H1 (cell line): ENCODE results near the gene MUSTN1. TPM values are rescaled to one million over a fixed set of nuclear protein-coding genes. Genes with fewer than 3 reads are reported as not detected.

Experiments
- CTCF ChIA-PET: fragments of 300-600 bp; sonication (Branson Sonifier 250); formaldehyde crosslinking; loops from one replicate; lab custom pipeline; 2021; ENCODE audit not compliant: partially characterized antibody; lab: Charles Lee
- POLR2A ChIA-PET: fragments of 300-600 bp; sonication (Branson Sonifier 250); formaldehyde crosslinking; loops from one replicate; lab custom pipeline; 2021; ENCODE audit warnings: inconsistent platforms; ENCODE audit not compliant: partially characterized antibody; lab: Charles Lee
- DNase-seq, 2 experiments: peaks; one replicate each; pipeline versions ENCODE4 v3.0.0 to v3.0.0-alpha.2; 2010 to 2022; ENCODE audit warnings: low spot score in 2 of 2, low read depth in 1 of 2, mixed read lengths in 1 of 2
- FAIRE-seq: peaks from 2 replicates; lab custom pipeline; 2011; peaks lifted over from hg19 to GRCh38; lab: Jason Lieb, UNC
- H2AFZ ChIP-seq: 2 replicates; pipeline ENCODE4 v1.8.1; 2012; ENCODE audit warnings: low read length, inconsistent platforms
- H2AK5ac ChIP-seq: 2 replicates; pipeline ENCODE4 v1.6.1; 2013; ENCODE audit warnings: low read depth, low read length
- H2BK120ac ChIP-seq: replicated peaks from 2 replicates; pipeline ENCODE3; 2013; ENCODE audit warnings: low read depth, low read length, inconsistent platforms
- H2BK12ac ChIP-seq: 2 replicates; pipeline ENCODE4 v1.6.1; 2013; ENCODE audit warnings: low read depth, low read length
- H2BK15ac ChIP-seq: 2 replicates; pipeline ENCODE4 v1.6.1; 2013; ENCODE audit warnings: low read length
- H2BK20ac ChIP-seq: 2 replicates; pipeline ENCODE4 v1.6.1; 2013; ENCODE audit warnings: low read length
- H2BK5ac ChIP-seq: 2 replicates; pipeline ENCODE4 v1.6.1; 2013; ENCODE audit warnings: low read depth, low read length
- H3K14ac ChIP-seq: 2 replicates; pipeline ENCODE4 v1.6.1; 2013; ENCODE audit warnings: inconsistent platforms; ENCODE audit not compliant: insufficient read length
- H3K18ac ChIP-seq: 2 replicates; pipeline ENCODE4 v1.6.1; 2013; ENCODE audit warnings: low read length; ENCODE audit errors: extremely low read depth
- H3K23ac ChIP-seq: 2 replicates; pipeline ENCODE4 v1.6.1; 2013; ENCODE audit warnings: inconsistent platforms; ENCODE audit not compliant: insufficient read length
- H3K23me2 ChIP-seq: 2 replicates; pipeline ENCODE4 v1.6.1; 2013; ENCODE audit warnings: low read depth, low read length
- H3K27ac ChIP-seq: 2 replicates; pipeline ENCODE4 v1.6.1; 2011; ENCODE audit warnings: low read depth, low read length, inconsistent platforms
- H3K27me3 ChIP-seq, 4 experiments: replicated peaks in 1 of 4; 1 replicate in 1 of 4; 2 replicates in 3 of 4; pipeline versions ENCODE4 v1.6.1 to v1.8.1; 2011 to 2013; ENCODE audit warnings: low read length in 3 of 4, mild to moderate bottlenecking in 3 of 4, inconsistent platforms in 2 of 4, mixed read lengths in 2 of 4, moderate library complexity in 1 of 4; ENCODE audit not compliant: control insufficient read depth in 3 of 4, insufficient read depth in 3 of 4; ENCODE audit errors: extremely low read depth in 1 of 4
- H3K36me3 ChIP-seq, 4 experiments: 2 replicates each; pipeline versions ENCODE4 v1.6.1 to v1.8.1; 2011 to 2013; ENCODE audit warnings: mild to moderate bottlenecking in 4 of 4, low read length in 3 of 4, moderate library complexity in 2 of 4, control low read depth in 1 of 4, inconsistent platforms in 1 of 4; ENCODE audit not compliant: insufficient read depth in 4 of 4, control insufficient read depth in 2 of 4
- H3K4ac ChIP-seq: replicated peaks from 2 replicates; pipeline ENCODE3; 2013; ENCODE audit warnings: low read length, low read depth, mixed read lengths, inconsistent platforms; ENCODE audit not compliant: insufficient read length
- H3K4me1 ChIP-seq, 4 experiments: replicated peaks in 1 of 4; 1 replicate in 1 of 4; 2 replicates in 3 of 4; pipeline versions ENCODE4 v1.6.1 to v1.8.1; 2011 to 2013; ENCODE audit warnings: low read length in 3 of 4, inconsistent platforms in 2 of 4, mixed read lengths in 1 of 4; ENCODE audit not compliant: insufficient read depth in 4 of 4, control insufficient read depth in 3 of 4
- H3K4me2 ChIP-seq, 2 experiments: 2 replicates each; pipeline versions ENCODE4 v1.6.1 to v1.8.1; 2011 to 2013; ENCODE audit warnings: low read depth in 2 of 2, low read length in 2 of 2, control low read depth in 1 of 2, inconsistent platforms in 1 of 2, mild to moderate bottlenecking in 1 of 2; ENCODE audit not compliant: insufficient read depth in 1 of 2
- H3K4me3 ChIP-seq, 4 experiments: fragments of 200-600, 300-600 bp in 1 of 4; sonication (generic), shearing (Covaris generic), sonication (Bioruptor Twin) in 1 of 4; 2 replicates each; pipeline versions ENCODE4 v1.5.1 to v1.8.1; 2011 to 2016; ENCODE audit warnings: low read length in 4 of 4, low read depth in 3 of 4, control low read depth in 2 of 4, inconsistent platforms in 2 of 4, mild to moderate bottlenecking in 2 of 4, mixed read lengths in 1 of 4, moderate library complexity in 1 of 4; ENCODE audit not compliant: insufficient read depth in 2 of 4; ENCODE audit errors: extremely low read depth in 1 of 4
- H3K56ac ChIP-seq: replicated peaks from 2 replicates; pipeline ENCODE3; 2013; ENCODE audit warnings: low read depth, mild to moderate bottlenecking, mixed read lengths, low read length, inconsistent platforms; ENCODE audit not compliant: insufficient read length
- H3K79me1 ChIP-seq: 2 replicates; pipeline ENCODE4 v1.6.1; 2013; ENCODE audit warnings: low read depth, low read length, control low read depth
- H3K79me2 ChIP-seq, 2 experiments: 2 replicates each; pipeline versions ENCODE4 v1.6.1 to v1.8.1; 2012 to 2013; ENCODE audit warnings: low read length in 2 of 2, mild to moderate bottlenecking in 2 of 2, inconsistent platforms in 1 of 2; ENCODE audit not compliant: insufficient read depth in 2 of 2, control insufficient read depth in 1 of 2
- H3K9ac ChIP-seq, 4 experiments: replicated peaks in 1 of 4; 1 replicate in 1 of 4; 2 replicates in 3 of 4; pipeline versions ENCODE4 v1.6.1 to v1.8.1; 2011 to 2013; ENCODE audit warnings: low read depth in 3 of 4, low read length in 3 of 4, control low read depth in 2 of 4, mild to moderate bottlenecking in 2 of 4, moderate library complexity in 2 of 4, inconsistent platforms in 1 of 4; ENCODE audit errors: extremely low read depth in 1 of 4
- H3K9me3 ChIP-seq, 2 experiments: 2 replicates each; pipeline versions ENCODE4 v1.6.1 to v1.8.1; 2012 to 2013; ENCODE audit warnings: mild to moderate bottlenecking in 2 of 2, moderate library complexity in 2 of 2, control low read depth in 1 of 2, inconsistent platforms in 1 of 2, low read depth in 1 of 2, low read length in 1 of 2, mixed read lengths in 1 of 2; ENCODE audit not compliant: insufficient read depth in 2 of 2
- H4K20me1 ChIP-seq, 2 experiments: replicated peaks in 1 of 2; 2 replicates each; pipeline versions ENCODE3 to v1.8.1; 2011 to 2013; ENCODE audit warnings: inconsistent platforms in 2 of 2, low read length in 2 of 2, mild to moderate bottlenecking in 1 of 2; ENCODE audit not compliant: insufficient read depth in 2 of 2, control insufficient read depth in 1 of 2
- H4K5ac ChIP-seq: 2 replicates; pipeline ENCODE4 v1.6.1; 2013; ENCODE audit warnings: low read length, low read depth, mixed read lengths, inconsistent platforms; ENCODE audit not compliant: insufficient read length
- H4K8ac ChIP-seq: 2 replicates; pipeline ENCODE4 v1.8.0; 2013; ENCODE audit warnings: mild to moderate bottlenecking, moderate library complexity, low read length, inconsistent platforms; ENCODE audit not compliant: insufficient read depth; ENCODE audit errors: extremely low read depth
- H4K91ac ChIP-seq: replicated peaks from 2 replicates; pipeline ENCODE3; 2013; ENCODE audit warnings: low read length, mixed read lengths, inconsistent platforms; ENCODE audit not compliant: insufficient read length
- BACH1 ChIP-seq: IDR thresholded peaks from 2 replicates; pipeline ENCODE4 v1.6.1; 2012; ENCODE audit warnings: low read length, improper control_type of control experiment
- CREB1 ChIP-seq: IDR thresholded peaks from 2 replicates; pipeline ENCODE4 v1.6.1; 2012; ENCODE audit warnings: inconsistent platforms
- HDAC6 ChIP-seq: IDR thresholded peaks from one replicate; pipeline ENCODE4 v1.7.1; 2012; ENCODE audit warnings: low read depth, mild to moderate bottlenecking, inconsistent platforms, low read length, moderate library complexity
- JUN ChIP-seq: IDR thresholded peaks from 2 replicates; pipeline ENCODE4 v1.6.1; 2011; ENCODE audit warnings: low read depth, mild to moderate bottlenecking, improper control_type of control experiment, low read length
- KDM5A ChIP-seq: fragments of 200-600 bp; IDR thresholded peaks from 2 replicates; pipeline ENCODE4 v1.7.1; 2012; ENCODE audit warnings: mild to moderate bottlenecking, low read length, inconsistent platforms, mixed read lengths
- PHF8 ChIP-seq: fragments of 200-600 bp; sonication (generic); conservative IDR thresholded peaks from 2 replicates; pipeline ENCODE4 v1.7.1; 2012; ENCODE audit warnings: low read depth, mild to moderate bottlenecking, inconsistent platforms, low read length, moderate library complexity
- POU5F1 ChIP-seq: IDR thresholded peaks from 2 replicates; pipeline ENCODE4 v1.6.1; 2011; ENCODE audit warnings: low read depth, mild to moderate bottlenecking, low read length, moderate library complexity
- SP2 ChIP-seq: IDR thresholded peaks from 2 replicates; pipeline ENCODE4 v1.6.1; 2012; ENCODE audit warnings: mild to moderate bottlenecking, low read length, inconsistent platforms
- TAF7 ChIP-seq: optimal IDR thresholded peaks from 2 replicates; pipeline ENCODE3; 2011; ENCODE audit warnings: low read depth, mild to moderate bottlenecking, inconsistent platforms, low read length, moderate library complexity, borderline replicate concordance
- WGBS, 2 experiments: shearing (Covaris generic) in 1 of 2; methylation state at CpG; one replicate each; pipeline versions ENCODE4 v1.1.6 to v1.1.7; 2013 to 2015; ENCODE audit warnings: low lambda C conversion rate in 2 of 2, mixed read lengths in 2 of 2, inconsistent platforms in 1 of 2, low coverage in 1 of 2, missing lambda C conversion rate in 1 of 2; ENCODE audit not compliant: insufficient replicate concordance in 2 of 2, insufficient coverage in 1 of 2, insufficient read length in 1 of 2; ENCODE audit errors: extremely low coverage in 1 of 2, missing lambda C conversion rate in 1 of 2; 5-methylcytosine and 5-hydroxymethylcytosine counted together
- polyA plus RNA-seq, 7 experiments: library from polyadenylated mRNA; depleted of rRNA in 3 of 7; stranded (reverse) in 5 of 7; unstranded in 2 of 7; fragments of >200 nt in 5 of 7; fragments of 200-250 nt in 2 of 7; gene quantifications; 1 replicate in 5 of 7; 2 replicates in 1 of 7; 4 replicates in 1 of 7; pipeline versions ENCODE4 v1.2.1 to v1.2.3, GENCODE V29; 2011 to 2013; ENCODE audit warnings: missing spikeins in 2 of 7, mixed read lengths in 2 of 7
- total RNA-seq: library from RNA; stranded (reverse); fragmentation: NEBNext Ultra II Directional; extraction: Animal tissue kit (Norgen Biotek cat#: 25700); gene quantifications from 2 replicates; pipeline ENCODE4 v1.2.1, GENCODE V29; 2021
- TF ChIP-seq, protein P1 (sequence below): IDR thresholded peaks from 2 replicates; pipeline ENCODE4 v1.6.1; 2012; ENCODE audit warnings: low read length, inconsistent platforms

MUSTN1 gene
- total and polyA plus RNA-seq, 2 of the 8 experiments (the other 6 are each of a cell fraction or from before 2014, with no cell fraction given): 1.1 to 2.4 TPM

DNA sequence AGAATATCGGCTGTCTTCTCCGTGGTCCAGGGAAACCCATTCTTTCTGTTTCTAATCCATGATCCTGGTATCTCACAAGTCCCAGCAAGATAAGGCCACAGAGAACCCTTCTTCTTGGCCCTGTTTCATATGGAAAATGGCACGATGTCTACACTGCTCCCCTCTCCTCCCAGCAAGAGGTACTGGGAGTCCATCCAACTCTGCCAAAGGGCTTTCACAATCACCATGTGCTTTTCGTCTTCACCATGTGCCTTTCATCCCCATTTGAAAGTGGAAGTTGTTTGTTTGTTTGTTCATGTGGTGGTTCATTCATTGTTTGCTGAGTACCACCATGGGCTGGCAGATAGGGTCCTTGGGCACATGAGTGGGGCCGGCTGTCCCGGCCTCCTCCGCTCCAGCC, 34.7 kb downstream of the MUSTN1 start:
- H3K56ac ChIP-seq: no peak overlapping the region
- no peak for DNase-seq
- no peak overlapping the region for H3K4me2 ChIP-seq
- H3K14ac ChIP-seq: no peak overlapping the region
- H3K4me1 ChIP-seq: no peaks in the 10 kb centered on the region
- no peak overlapping the region for H2BK20ac ChIP-seq
- no peaks in the 10 kb centered on the region for H3K27me3 ChIP-seq
- H3K23ac ChIP-seq: no peak overlapping the region
- no peaks in the 10 kb centered on the region for H3K79me1 ChIP-seq
- peaks cover 0 to 2% of the 10 kb centered on the region in 2 experiments for H4K20me1 ChIP-seq
- no peaks in the 10 kb centered on the region for H3K36me3 ChIP-seq
- H2BK15ac ChIP-seq: no peak overlapping the region
- H3K9ac ChIP-seq: no peak overlapping the region
- H2BK120ac ChIP-seq: no peak overlapping the region
- H2BK5ac ChIP-seq: no peak overlapping the region
- H2AFZ ChIP-seq: no peak overlapping the region
- POLR2A ChIA-PET: no interaction called here
- no peak overlapping the region for H2AK5ac ChIP-seq
- H3K4me3 ChIP-seq: no peak overlapping the region
- no peaks in the 10 kb centered on the region for H3K79me2 ChIP-seq
- TF ChIP-seq PHF8 (no peak), JUN (no peak), POU5F1 (no peak), TAF7 (no peak), CREB1 (no peak), SP2 (no peak), KDM5A (no peak), HDAC6 (no peak), BACH1 (no peak)
- TF ChIP-seq, protein P1, sequence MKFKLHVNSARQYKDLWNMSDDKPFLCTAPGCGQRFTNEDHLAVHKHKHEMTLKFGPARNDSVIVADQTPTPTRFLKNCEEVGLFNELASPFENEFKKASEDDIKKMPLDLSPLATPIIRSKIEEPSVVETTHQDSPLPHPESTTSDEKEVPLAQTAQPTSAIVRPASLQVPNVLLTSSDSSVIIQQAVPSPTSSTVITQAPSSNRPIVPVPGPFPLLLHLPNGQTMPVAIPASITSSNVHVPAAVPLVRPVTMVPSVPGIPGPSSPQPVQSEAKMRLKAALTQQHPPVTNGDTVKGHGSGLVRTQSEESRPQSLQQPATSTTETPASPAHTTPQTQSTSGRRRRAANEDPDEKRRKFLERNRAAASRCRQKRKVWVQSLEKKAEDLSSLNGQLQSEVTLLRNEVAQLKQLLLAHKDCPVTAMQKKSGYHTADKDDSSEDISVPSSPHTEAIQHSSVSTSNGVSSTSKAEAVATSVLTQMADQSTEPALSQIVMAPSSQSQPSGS: no peak
- TF ChIP-seq, all 59 proteins: peak for 0
- Histone ChIP-seq H3K4ac (no peak overlapping the region), H4K8ac (no peak overlapping the region), H4K5ac (no peak overlapping the region), H3K27ac (no peak overlapping the region), H2BK12ac (no peak overlapping the region), H3K9me3 (no peaks in the 10 kb centered on the region), H3K18ac (no peak overlapping the region), H3K23me2 (no peaks in the 10 kb centered on the region), H4K91ac (no peak overlapping the region)
- no peak for FAIRE-seq
- CTCF ChIA-PET: interaction anchor here (1.2 to 6.9 kb wide), 9 partner anchors 10 to 47 kb away, joined by 4 to 86 read pairs (median 21); partner anchors contain the start of genes ITIH1, MUSTN1 and NEK4
- 91% methylated on average over 7 of the region's 7 CpGs; no CpG with 5 or more reads in 1 of the 2 experiments for WGBS, 2 experiments
